Measurements from ENCODE around the gene POU3F2. TPM values are rescaled to one million over a fixed set of nuclear protein-coding genes. Genes with fewer than 3 reads are reported as not detected.

Gene POU3F2
- total and polyA plus RNA-seq, 2 of the 13 experiments (the other 11 are each of a cell fraction or from before 2014, with no cell fraction given), result not detected

DNA sequence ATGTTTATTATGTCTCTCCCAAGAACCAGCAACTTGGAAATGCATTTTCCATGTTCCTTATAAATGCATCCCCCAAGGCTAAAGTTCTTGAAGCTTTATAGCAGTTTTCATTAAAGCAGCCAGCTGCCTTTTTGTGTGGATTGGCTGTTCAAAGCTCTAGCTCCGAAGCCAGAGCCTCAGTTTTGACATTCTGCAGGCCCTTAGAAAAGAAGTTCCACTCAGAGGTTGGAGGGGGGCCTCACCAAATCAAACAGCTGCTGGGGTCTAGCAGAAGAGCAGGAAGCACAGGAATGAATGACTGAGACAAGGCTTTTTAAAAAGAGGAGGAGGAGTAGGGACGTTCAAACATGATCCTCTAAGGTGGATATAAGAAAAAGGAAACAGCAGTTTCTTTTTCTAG, 4.2 kb upstream of the POU3F2 start:
- no TSS peak for BruUV-seq (replicated peaks)
- ATAC-seq (no peak), DNase-seq (ENCODE audit: low spot score) (no peak), FAIRE-seq (no peak)
- Histone ChIP-seq H3K4me3 (replicated peaks in 1 of 3; ENCODE audit: insufficient read depth in 1 of 3, low read depth in 2 of 3, low read length in 3 of 3) (no peak overlapping the region), H3K79me2 (ENCODE audit: insufficient read depth, low read length) (no peaks in the 10 kb centered on the region), H3K4me1 (ENCODE audit: insufficient read depth, low read length) (peaks cover 16% of the 10 kb centered on the region; the same call in 1 of the 2 replicates), H4K20me1 (ENCODE audit: insufficient read depth, low read length) (no peaks in the 10 kb centered on the region), H3K27ac (ENCODE audit: extremely low read length, insufficient read depth, low read length) (no peak overlapping the region), H3K9ac (ENCODE audit: insufficient read depth, low read depth, low read length) (no peak overlapping the region), H3K9me3 (ENCODE audit: low read length) (no peaks in the 10 kb centered on the region), H2AFZ (ENCODE audit: low read length) (no peak overlapping the region), H3K4me2 (ENCODE audit: low read depth, low read length) (no peak overlapping the region), H3K36me3 (replicated peaks in 1 of 2; ENCODE audit: control insufficient read depth in 1 of 2, insufficient read depth in 2 of 2, low read length in 2 of 2) (no peaks in the 10 kb centered on the region), H3K27me3 (ENCODE audit: control insufficient read depth in 1 of 2, insufficient read depth in 2 of 2, low read length in 2 of 2) (peaks cover 9 to 85% of the 10 kb centered on the region in 2 experiments; a peak in 4 of 5 replicates)
- intact Hi-C loops (cut with micrococcal nuclease; ENCODE audit: unreplicated experiment) (no loop called here), in situ Hi-C loops (cut with HindIII; ENCODE audit: extremely low pct_ligation_motif_present, low pct_unique_long_range_greater_than_20kb) (loop anchor here (25.0 kb wide), 5 partner anchors 282 to 1768 kb away; no protein-coding TSS in a partner anchor)
- 0% methylated on average over 2 of the region's 2 CpGs for WGBS (ENCODE audit: low lambda C conversion rate)
- ChIA-PET CTCF (ENCODE audit: low intra/inter-chr PET ratio, low total read pairs) (no interaction called here), POLR2A (no interaction called here)
- TF ChIP-seq GATAD1 (CRISPR knock-in tag; IDR thresholded peaks at IDR 0.05) (no peak), GLI4 (CRISPR knock-in tag; IDR thresholded peaks at IDR 0.05; ENCODE audit: borderline replicate concordance) (no peak), ZNF891 (CRISPR knock-in tag; IDR thresholded peaks at IDR 0.05) (no peak), JUN (CRISPR knock-in tag; IDR thresholded peaks at IDR 0.05) (no peak), RORA (CRISPR knock-in tag; IDR thresholded peaks at IDR 0.05) (no peak), IKZF4 (CRISPR knock-in tag; IDR thresholded peaks at IDR 0.05; ENCODE audit: borderline replicate concordance, low read depth, not compliant biosample characterization) (no peak)
- TF ChIP-seq, protein P1, sequence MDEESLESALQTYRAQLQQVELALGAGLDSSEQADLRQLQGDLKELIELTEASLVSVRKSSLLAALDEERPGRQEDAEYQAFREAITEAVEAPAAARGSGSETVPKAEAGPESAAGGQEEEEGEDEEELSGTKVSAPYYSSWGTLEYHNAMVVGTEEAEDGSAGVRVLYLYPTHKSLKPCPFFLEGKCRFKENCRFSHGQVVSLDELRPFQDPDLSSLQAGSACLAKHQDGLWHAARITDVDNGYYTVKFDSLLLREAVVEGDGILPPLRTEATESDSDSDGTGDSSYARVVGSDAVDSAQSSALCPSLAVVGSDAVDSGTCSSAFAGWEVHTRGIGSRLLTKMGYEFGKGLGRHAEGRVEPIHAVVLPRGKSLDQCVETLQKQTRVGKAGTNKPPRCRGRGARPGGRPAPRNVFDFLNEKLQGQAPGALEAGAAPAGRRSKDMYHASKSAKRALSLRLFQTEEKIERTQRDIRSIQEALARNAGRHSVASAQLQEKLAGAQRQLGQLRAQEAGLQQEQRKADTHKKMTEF (CRISPR knock-in tag; IDR thresholded peaks at IDR 0.05), result no peak
